ENCODE measurements around the gene DRD1.

The DRD1 gene

GRCh38 chr5:175444060-175444904 is at the start of gene DRD1:
Gene DRD1, minus strand, starts transcription at chr5:175444182. Its CDS starts 1,083 bp downstream, at chr5:175443099.
- no peak for DNase-seq (ENCODE audit: low read depth)
- TF ChIP-seq CTCF (conservative IDR thresholded peaks at IDR 0.05; ENCODE audit: low read depth, low read length), result peak; percentile 58
- H3K4me3 ChIP-seq (ENCODE audit: low read length), result peak within 1 kb of the TSS; percentile 9

GRCh38 chr5:175493726-175494125 is 49.7 kb upstream of the DRD1 start:
- no peak for TF ChIP-seq CTCF (conservative IDR thresholded peaks at IDR 0.05; ENCODE audit: low read depth, low read length)
- H3K4me3 ChIP-seq (ENCODE audit: low read length), result no peak overlapping the region
- DNase-seq (ENCODE audit: low read depth), result no peak

- no peak for TF ChIP-seq CTCF (conservative IDR thresholded peaks at IDR 0.05; ENCODE audit: low read depth, low read length)
- no peak for DNase-seq (ENCODE audit: low read depth)
- H3K4me3 ChIP-seq (ENCODE audit: low read length), result no peak overlapping the region
Measured at GRCh38 chr5:175493260-175493659, 49.3 kb upstream of the DRD1 start.

GRCh38 chr5:175491223-175491622 is 47.2 kb upstream of the DRD1 start:
- H3K4me3 ChIP-seq (ENCODE audit: low read length), result no peak overlapping the region
- TF ChIP-seq CTCF (conservative IDR thresholded peaks at IDR 0.05; ENCODE audit: low read depth, low read length), result no peak
- no peak for DNase-seq (ENCODE audit: low read depth)

GRCh38 chr5:175489693-175490443 is 45.9 kb upstream of the DRD1 start:
- no peak overlapping the region for H3K4me3 ChIP-seq (ENCODE audit: low read length)
- TF ChIP-seq CTCF (conservative IDR thresholded peaks at IDR 0.05; ENCODE audit: low read depth, low read length), result no peak
- DNase-seq (ENCODE audit: low read depth), result no peak

- no peak for DNase-seq (ENCODE audit: low read depth)
- no peak overlapping the region for H3K4me3 ChIP-seq (ENCODE audit: low read length)
- no peak for TF ChIP-seq CTCF (conservative IDR thresholded peaks at IDR 0.05; ENCODE audit: low read depth, low read length)
Measured at GRCh38 chr5:175487514-175488222, 43.7 kb upstream of the DRD1 start.
